Panc1 (cell line): ENCODE data around the gene CTRB1.

Experiments used
- POLR2AphosphoS5 ChIP-seq: IDR thresholded peaks from 2 replicates; pipeline ENCODE4 v1.6.1; 2012; ENCODE audit warnings: mild to moderate bottlenecking, low read depth, low read length, moderate library complexity
- SIN3A ChIP-seq: IDR thresholded peaks from 2 replicates; pipeline ENCODE4 v1.6.1; 2012; ENCODE audit warnings: low read depth, mild to moderate bottlenecking, low read length, moderate library complexity, borderline replicate concordance; ENCODE audit not compliant: insufficient read depth
- TCF7L2 ChIP-seq: IDR thresholded peaks from 2 replicates; pipeline ENCODE4 v1.6.1; 2011; ENCODE audit warnings: mild to moderate bottlenecking, low read depth, low read length, inconsistent platforms
- TF ChIP-seq, protein P1 (sequence below): fragments of 450-650 bp; IDR thresholded peaks from 2 replicates; pipeline ENCODE4 v1.5.1; 2017; ENCODE audit warnings: mild to moderate bottlenecking
- TF ChIP-seq, protein P2 (sequence below), 2 experiments: IDR thresholded peaks; 2 replicates each; pipeline ENCODE4 v1.6.1; 2011 to 2012; ENCODE audit warnings: low read depth in 2 of 2, control low read depth in 1 of 2, low read length in 1 of 2, mild to moderate bottlenecking in 1 of 2, moderate library complexity in 1 of 2; ENCODE audit not compliant: insufficient read depth in 1 of 2

DNA sequence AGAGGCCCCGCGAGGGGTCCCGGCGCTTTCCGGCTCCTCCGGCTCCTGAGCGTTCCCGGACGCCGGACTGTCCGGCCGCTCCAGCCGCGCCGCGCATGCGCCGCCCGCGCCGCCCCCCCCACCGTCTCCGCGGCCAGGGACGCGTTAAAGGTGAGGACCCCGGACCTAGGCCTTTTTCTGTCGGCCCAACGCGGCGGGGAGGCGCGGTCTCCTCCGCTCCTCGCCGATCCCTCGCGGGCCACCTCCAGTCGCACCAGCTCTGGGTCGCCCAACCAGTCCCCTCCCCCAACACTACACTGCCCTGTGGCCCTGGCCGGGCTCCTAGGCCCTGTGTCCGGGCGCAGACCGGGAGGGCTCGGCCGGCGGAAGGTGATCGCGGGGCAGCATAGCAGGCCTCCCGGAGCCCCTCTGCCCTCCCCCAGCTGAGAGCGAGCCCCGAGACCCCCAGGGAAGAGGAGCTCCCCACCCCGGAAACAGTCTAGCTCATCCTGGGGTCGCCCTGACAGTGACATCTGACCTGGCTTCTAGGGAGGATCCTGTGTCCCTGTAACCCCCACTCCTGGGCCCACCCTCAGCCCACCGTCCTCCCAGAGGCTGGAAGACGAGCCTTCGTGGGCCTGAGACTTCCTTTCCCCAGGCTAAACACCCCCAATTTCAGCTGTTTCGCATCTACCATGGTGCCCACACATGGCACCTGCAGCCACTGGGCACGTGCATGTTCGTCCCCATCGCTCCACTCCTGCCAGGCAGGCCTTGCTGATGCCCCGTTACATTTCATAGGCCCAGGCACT is 47.3 kb downstream of the CTRB1 start:
- TF ChIP-seq POLR2AphosphoS5 (no peak; the same call in none of the 2 replicates), SIN3A (0 out of 2 replicates have a peak, but pooled peaks have one; percentile 32), TCF7L2 (no peak)
- TF ChIP-seq, protein P1, sequence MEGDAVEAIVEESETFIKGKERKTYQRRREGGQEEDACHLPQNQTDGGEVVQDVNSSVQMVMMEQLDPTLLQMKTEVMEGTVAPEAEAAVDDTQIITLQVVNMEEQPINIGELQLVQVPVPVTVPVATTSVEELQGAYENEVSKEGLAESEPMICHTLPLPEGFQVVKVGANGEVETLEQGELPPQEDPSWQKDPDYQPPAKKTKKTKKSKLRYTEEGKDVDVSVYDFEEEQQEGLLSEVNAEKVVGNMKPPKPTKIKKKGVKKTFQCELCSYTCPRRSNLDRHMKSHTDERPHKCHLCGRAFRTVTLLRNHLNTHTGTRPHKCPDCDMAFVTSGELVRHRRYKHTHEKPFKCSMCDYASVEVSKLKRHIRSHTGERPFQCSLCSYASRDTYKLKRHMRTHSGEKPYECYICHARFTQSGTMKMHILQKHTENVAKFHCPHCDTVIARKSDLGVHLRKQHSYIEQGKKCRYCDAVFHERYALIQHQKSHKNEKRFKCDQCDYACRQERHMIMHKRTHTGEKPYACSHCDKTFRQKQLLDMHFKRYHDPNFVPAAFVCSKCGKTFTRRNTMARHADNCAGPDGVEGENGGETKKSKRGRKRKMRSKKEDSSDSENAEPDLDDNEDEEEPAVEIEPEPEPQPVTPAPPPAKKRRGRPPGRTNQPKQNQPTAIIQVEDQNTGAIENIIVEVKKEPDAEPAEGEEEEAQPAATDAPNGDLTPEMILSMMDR = no peak
- TF ChIP-seq, protein P2, sequence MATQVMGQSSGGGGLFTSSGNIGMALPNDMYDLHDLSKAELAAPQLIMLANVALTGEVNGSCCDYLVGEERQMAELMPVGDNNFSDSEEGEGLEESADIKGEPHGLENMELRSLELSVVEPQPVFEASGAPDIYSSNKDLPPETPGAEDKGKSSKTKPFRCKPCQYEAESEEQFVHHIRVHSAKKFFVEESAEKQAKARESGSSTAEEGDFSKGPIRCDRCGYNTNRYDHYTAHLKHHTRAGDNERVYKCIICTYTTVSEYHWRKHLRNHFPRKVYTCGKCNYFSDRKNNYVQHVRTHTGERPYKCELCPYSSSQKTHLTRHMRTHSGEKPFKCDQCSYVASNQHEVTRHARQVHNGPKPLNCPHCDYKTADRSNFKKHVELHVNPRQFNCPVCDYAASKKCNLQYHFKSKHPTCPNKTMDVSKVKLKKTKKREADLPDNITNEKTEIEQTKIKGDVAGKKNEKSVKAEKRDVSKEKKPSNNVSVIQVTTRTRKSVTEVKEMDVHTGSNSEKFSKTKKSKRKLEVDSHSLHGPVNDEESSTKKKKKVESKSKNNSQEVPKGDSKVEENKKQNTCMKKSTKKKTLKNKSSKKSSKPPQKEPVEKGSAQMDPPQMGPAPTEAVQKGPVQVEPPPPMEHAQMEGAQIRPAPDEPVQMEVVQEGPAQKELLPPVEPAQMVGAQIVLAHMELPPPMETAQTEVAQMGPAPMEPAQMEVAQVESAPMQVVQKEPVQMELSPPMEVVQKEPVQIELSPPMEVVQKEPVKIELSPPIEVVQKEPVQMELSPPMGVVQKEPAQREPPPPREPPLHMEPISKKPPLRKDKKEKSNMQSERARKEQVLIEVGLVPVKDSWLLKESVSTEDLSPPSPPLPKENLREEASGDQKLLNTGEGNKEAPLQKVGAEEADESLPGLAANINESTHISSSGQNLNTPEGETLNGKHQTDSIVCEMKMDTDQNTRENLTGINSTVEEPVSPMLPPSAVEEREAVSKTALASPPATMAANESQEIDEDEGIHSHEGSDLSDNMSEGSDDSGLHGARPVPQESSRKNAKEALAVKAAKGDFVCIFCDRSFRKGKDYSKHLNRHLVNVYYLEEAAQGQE (IDR thresholded peaks at IDR 0.05; ENCODE audit: insufficient read depth in 1 of 2, low read depth in 2 of 2, low read length in 1 of 2) = no peak
